ENCODE measurements around the gene BPNT1.
A peak's percentile ranks its signal among the peaks of the same experiment; 100 is the strongest.
"Not testable (repeated sequence)": the region's sequence is repeated elsewhere in the genome, so short reads cannot be mapped to it uniquely, and the experiment has no call there.

BPNT1 gene

GRCh38 chr1:220099826-220100225 lies 10.2 kb upstream of the BPNT1 start:
- no peak for TF ChIP-seq ZNF274 (IDR thresholded peaks at IDR 0.05; ENCODE audit: low read depth, low read length)
- H3K4me3 ChIP-seq (ENCODE audit: low read length): no peak overlapping the region

GRCh38 chr1:220094016-220094911 lies 4.7 kb upstream of the BPNT1 start, which contains the start of gene IARS2:
IARS2 (plus strand) TSS chr1:220094132; CDS start chr1:220094217, 85 bp downstream.
- H3K4me3 ChIP-seq (ENCODE audit: low read length): peak within 1 kb of the TSS; percentile 83

GRCh38 chr1:220093361-220094015 lies 3.9 kb upstream of the BPNT1 start:
- TF ChIP-seq ZNF274 (IDR thresholded peaks at IDR 0.05; ENCODE audit: low read depth, low read length): no peak
- no peak overlapping the region for H3K4me3 ChIP-seq (ENCODE audit: low read length)

More at GRCh38 chr1:220094016-220094911, 4.7 kb upstream of the BPNT1 start, which contains the start of gene IARS2:
- no peak for TF ChIP-seq ZNF274 (IDR thresholded peaks at IDR 0.05; ENCODE audit: low read depth, low read length)

GRCh38 chr1:220092694-220093093 lies 3.1 kb upstream of the BPNT1 start:
- no peak for TF ChIP-seq ZNF274 (IDR thresholded peaks at IDR 0.05; ENCODE audit: low read depth, low read length)
- H3K4me3 ChIP-seq (ENCODE audit: low read length): no peak overlapping the region

- not testable (repeated sequence) for H3K4me3 ChIP-seq (ENCODE audit: low read length)
These were observed 3.3 kb downstream of the BPNT1 start for GRCh38 chr1:220086261-220086686.

- no peak for TF ChIP-seq ZNF274 (IDR thresholded peaks at IDR 0.05; ENCODE audit: low read depth, low read length)
- no peak overlapping the region for H3K4me3 ChIP-seq (ENCODE audit: low read length)
These were observed 5.1 kb downstream of the BPNT1 start for GRCh38 chr1:220084460-220084859.

GRCh38 chr1:220077887-220078286 lies 11.7 kb downstream of the BPNT1 start:
- no peak for TF ChIP-seq ZNF274 (IDR thresholded peaks at IDR 0.05; ENCODE audit: low read depth, low read length)
- no peak overlapping the region for H3K4me3 ChIP-seq (ENCODE audit: low read length)

GRCh38 chr1:220076861-220077762 lies 12.5 kb downstream of the BPNT1 start:
- no peak for TF ChIP-seq ZNF274 (IDR thresholded peaks at IDR 0.05; ENCODE audit: low read depth, low read length)
- no peak overlapping the region for H3K4me3 ChIP-seq (ENCODE audit: low read length)

GRCh38 chr1:220067269-220068204 lies 22.1 kb downstream of the BPNT1 start:
- TF ChIP-seq ZNF274 (IDR thresholded peaks at IDR 0.05; ENCODE audit: low read depth, low read length): no peak
- H3K4me3 ChIP-seq (ENCODE audit: low read length): no peak overlapping the region

- no peak for TF ChIP-seq ZNF274 (IDR thresholded peaks at IDR 0.05; ENCODE audit: low read depth, low read length)
- no peak overlapping the region for H3K4me3 ChIP-seq (ENCODE audit: low read length)
These were observed 27.0 kb downstream of the BPNT1 start for GRCh38 chr1:220062629-220063028.

- TF ChIP-seq ZNF274 (IDR thresholded peaks at IDR 0.05; ENCODE audit: low read depth, low read length): no peak
- H3K4me3 ChIP-seq (ENCODE audit: low read length): no peak overlapping the region
These were observed 28.7 kb downstream of the BPNT1 start for GRCh38 chr1:220060876-220061275.

GRCh38 chr1:220056374-220056773 lies 33.2 kb downstream of the BPNT1 start:
- TF ChIP-seq ZNF274 (IDR thresholded peaks at IDR 0.05; ENCODE audit: low read depth, low read length): no peak
- no peak overlapping the region for H3K4me3 ChIP-seq (ENCODE audit: low read length)
